Right atrium auricular region (tissue), 2 donors: ENCODE results near the gene NTSR1. TPM values are rescaled to one million over a fixed set of nuclear protein-coding genes. Genes with fewer than 3 reads are reported as not detected.

Experiments used
- DNase-seq: peaks from one replicate; pipeline ENCODE4 v3.0.0-alpha.2; 2019; ENCODE audit warnings: low spot score
- H3K27ac ChIP-seq, 2 donors: fragments of 200-600 bp; sonication (generic); 1 replicate in 1 of 2; 2 replicates in 1 of 2; pipeline ENCODE4 v1.5.1; 2016 to 2019
- H3K27me3 ChIP-seq, 2 donors: fragments of 200-600 bp; sonication (generic); one replicate each; pipeline versions ENCODE4 v1.5.1 to v1.6.0; 2017 to 2019
- H3K36me3 ChIP-seq: fragments of 200-600 bp; sonication (generic); one replicate; pipeline ENCODE4 v1.5.1; 2016
- H3K4me1 ChIP-seq, 2 donors: fragments of 200-600 bp; sonication (generic); one replicate each; pipeline versions ENCODE4 v1.5.1 to v1.6.0; 2017 to 2019
- H3K4me3 ChIP-seq, 2 donors: fragments of 200-600 bp; sonication (generic); 1 replicate in 1 of 2; 2 replicates in 1 of 2; pipeline ENCODE4 v1.5.1; 2017 to 2019; ENCODE audit warnings: mild to moderate bottlenecking in 1 of 2, moderate library complexity in 1 of 2
- H3K9me3 ChIP-seq, 2 donors: fragments of 200-600 bp; sonication (generic); one replicate each; pipeline ENCODE4 v1.5.1; 2019
- CTCF ChIP-seq, 2 donors: fragments of 200-600 bp; sonication (generic); IDR thresholded peaks; one replicate each; pipeline ENCODE4 v1.5.1; 2019; ENCODE audit warnings: antibody characterized with exemption in 2 of 2
- total RNA-seq, 2 donors: library from RNA; depleted of rRNA; stranded (reverse); fragments of >200 nt; gene quantifications; one replicate each; pipeline ENCODE4 v1.1.0, GENCODE V29; 2016

The NTSR1 gene
- total RNA-seq = under 1 TPM in 1 of 2 donors, not detected in 1; 0.43 TPM

DNA sequence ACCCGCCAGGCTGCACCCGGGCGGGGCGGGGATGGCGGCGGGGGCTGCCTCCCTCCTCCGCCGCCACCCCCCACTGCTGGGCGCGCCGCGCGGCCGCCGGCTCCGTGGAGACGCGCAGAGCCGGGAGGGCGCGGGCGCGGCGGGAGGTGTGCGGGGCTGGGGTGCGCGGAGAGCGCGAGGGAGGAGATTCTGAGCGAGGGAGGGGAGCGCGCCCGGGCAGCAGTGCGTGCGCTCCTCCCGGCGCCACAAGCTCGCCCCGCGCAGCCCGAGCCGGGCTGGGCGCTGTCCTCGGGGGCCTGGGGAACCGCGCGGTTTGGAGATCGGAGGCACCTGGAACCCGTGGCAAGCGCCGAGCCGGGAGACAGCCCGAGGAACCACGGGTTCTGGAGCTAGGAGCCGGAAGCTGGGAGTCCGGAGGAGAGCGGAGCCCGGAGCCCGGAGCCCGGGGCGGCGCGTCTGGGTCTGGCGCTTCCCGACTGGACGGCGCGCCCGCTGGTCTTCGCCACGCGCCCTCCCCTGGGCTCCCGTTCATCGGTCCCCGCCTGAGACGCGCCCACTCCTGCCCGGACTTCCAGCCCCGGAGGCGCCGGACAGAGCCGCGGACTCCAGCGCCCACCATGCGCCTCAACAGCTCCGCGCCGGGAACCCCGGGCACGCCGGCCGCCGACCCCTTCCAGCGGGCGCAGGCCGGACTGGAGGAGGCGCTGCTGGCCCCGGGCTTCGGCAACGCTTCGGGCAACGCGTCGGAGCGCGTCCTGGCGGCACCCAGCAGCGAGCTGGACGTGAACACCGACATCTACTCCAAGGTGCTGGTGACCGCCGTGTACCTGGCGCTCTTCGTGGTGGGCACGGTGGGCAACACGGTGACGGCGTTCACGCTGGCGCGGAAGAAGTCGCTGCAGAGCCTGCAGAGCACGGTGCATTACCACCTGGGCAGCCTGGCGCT lies at the start of gene NTSR1:
TSS of gene NTSR1 (plus strand) at position 246 of the 946 bp plus-strand sequence. CDS start at position 618, 372 bp downstream.
- H3K27me3 ChIP-seq = peaks cover 5 to 34% of the 10 kb centered on the region in 2 donors

DNA sequence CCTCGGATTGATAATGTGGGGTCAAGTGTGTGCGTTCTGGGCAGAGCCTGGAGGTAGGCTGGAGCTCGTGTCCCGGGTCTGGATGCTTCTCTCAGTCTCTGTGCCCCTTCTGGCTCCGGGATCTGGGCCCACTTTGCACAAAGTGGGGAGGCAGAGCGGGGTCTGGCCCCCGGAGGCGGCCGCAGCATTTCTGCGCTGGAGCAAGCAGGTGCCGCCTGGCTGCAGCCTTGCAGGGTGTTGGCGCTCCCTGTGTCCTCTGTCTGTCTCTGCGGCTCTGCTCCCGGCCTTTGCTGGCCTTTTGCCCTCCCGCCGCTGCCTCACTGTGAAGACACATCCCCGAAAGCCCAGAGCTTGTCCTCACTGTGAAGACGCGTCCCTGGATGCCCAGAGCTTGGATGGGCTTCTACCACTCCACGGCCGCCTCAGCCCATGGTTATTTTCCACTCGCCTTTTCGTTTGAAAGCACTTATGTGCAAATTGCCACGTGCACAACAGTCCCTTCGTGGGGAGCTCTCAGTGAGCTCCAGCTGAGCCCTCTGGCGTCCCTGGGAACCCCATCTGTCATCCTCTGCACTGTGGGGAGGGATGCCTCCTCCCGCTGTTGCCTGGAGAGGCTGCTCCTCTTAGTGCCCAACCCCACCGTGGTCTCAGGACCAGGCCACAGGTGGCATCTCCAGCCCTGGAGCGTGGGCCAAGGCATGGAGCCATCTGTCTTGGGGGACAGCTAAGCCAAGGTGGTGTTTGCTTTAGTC lies 49.0 kb upstream of the NTSR1 start:
- Histone ChIP-seq H3K4me3 (no peak overlapping the region), H3K27ac (no peak overlapping the region), H3K9me3 (no peaks in the 10 kb centered on the region), H3K27me3 (no peaks in the 10 kb centered on the region), H3K4me1 (peaks cover 0 to 3% of the 10 kb centered on the region in 2 donors), H3K36me3 (peaks cover 9% of the 10 kb centered on the region)
- DNase-seq = no peak
- TF ChIP-seq CTCF (IDR thresholded peaks at IDR 0.05) = no peak

More for the DNA sequence above, at the start of gene NTSR1:
- H3K27ac ChIP-seq = no peak within 1 kb of the TSS
- H3K9me3 ChIP-seq = no peaks in the 10 kb centered on the region
- no peak for TF ChIP-seq CTCF (IDR thresholded peaks at IDR 0.05)
- peak within 1 kb of the TSS in 1 of 2 donors; percentile 9 for H3K4me3 ChIP-seq
- H3K4me1 ChIP-seq = peaks cover 0 to 35% of the 10 kb centered on the region in 2 donors
- H3K36me3 ChIP-seq = no peaks in the 10 kb centered on the region
- DNase-seq = no peak

DNA sequence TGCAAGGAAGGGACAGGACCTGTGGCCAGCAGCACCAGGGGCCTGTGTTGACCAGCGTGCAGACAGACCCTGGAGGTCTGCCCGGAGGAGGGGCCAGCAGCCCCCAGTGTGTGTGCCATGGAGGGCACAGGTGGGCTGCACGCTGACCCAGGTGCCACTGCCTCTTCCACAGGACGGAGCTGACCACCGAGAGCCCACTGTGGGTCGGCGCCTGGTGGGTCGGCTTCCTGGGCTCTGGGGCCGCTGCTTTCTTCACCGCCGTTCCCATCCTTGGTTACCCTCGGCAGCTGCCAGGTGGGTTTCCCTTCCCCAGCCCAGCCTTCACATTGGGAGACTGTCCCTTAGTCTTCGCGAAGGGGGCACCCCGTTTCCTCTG lies 48.4 kb upstream of the NTSR1 start:
- Histone ChIP-seq H3K27me3 (no peaks in the 10 kb centered on the region), H3K36me3 (peaks cover 9% of the 10 kb centered on the region), H3K4me3 (no peak overlapping the region), H3K4me1 (peaks cover 0 to 3% of the 10 kb centered on the region in 2 donors), H3K27ac (no peak overlapping the region), H3K9me3 (no peaks in the 10 kb centered on the region)
- no peak for TF ChIP-seq CTCF (IDR thresholded peaks at IDR 0.05)
- DNase-seq = no peak

DNA sequence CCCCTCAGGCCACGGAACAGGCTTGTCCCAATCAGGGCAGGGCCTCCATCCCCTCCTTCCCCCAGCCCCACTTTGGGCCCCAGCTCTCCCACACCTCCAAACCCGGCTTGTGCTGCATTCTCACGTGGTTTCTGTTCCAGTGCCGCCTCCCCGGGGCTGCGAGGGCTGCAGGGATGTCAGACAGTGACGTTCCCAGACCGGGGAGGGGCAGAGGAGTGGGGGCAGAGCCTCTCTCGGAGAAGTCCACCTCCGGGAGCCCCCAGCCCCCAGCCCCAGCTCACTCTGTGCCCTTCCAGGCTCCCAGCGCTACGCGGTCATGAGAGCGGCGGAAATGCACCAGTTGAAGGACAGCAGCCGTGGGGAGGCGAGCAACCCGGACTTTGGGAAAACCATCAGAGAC lies 47.9 kb upstream of the NTSR1 start:
- no peak overlapping the region for H3K4me3 ChIP-seq
- H3K27me3 ChIP-seq = no peaks in the 10 kb centered on the region
- H3K4me1 ChIP-seq = no peaks in the 10 kb centered on the region
- DNase-seq = no peak
- H3K36me3 ChIP-seq = peaks cover 9% of the 10 kb centered on the region
- TF ChIP-seq CTCF (IDR thresholded peaks at IDR 0.05) = no peak
- H3K9me3 ChIP-seq = no peaks in the 10 kb centered on the region
- no peak overlapping the region for H3K27ac ChIP-seq

DNA sequence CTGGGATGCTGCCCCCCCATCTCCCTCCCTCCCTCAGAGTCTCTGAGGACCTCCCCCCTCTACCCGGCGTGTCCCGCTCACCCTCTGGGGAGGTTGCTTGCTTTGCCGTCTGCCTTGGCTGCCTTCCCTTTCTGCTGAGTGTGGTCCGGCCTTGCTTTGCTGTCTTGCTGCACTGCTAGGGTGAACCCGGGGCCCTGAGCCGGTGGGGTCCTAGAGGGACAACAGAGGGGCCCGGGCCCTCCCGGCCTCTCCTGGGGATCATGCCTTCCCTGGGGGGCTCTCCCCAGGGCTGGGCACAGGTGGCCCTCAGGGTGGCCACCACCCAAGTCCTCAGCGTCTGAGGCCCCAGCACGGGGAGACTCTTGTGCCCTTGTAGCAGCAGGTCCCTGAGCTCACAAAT lies 47.0 kb upstream of the NTSR1 start:
- Histone ChIP-seq H3K36me3 (peaks cover 7% of the 10 kb centered on the region), H3K27me3 (no peaks in the 10 kb centered on the region), H3K27ac (no peak overlapping the region), H3K4me1 (peaks cover 0 to 2% of the 10 kb centered on the region in 2 donors), H3K4me3 (no peak overlapping the region), H3K9me3 (no peaks in the 10 kb centered on the region)
- no peak for TF ChIP-seq CTCF (IDR thresholded peaks at IDR 0.05)
- no peak for DNase-seq
